GM21390 (cell line): ENCODE results near the gene CTU2.

Experiments used
- ATAC-seq: cut with Tn5 transposase; IDR thresholded peaks from one replicate; pipeline ENCODE4 v1.9.1; 2021; ENCODE audit not compliant: unreplicated experiment

The CTU2 gene

GRCh38 chr16:88696441-88696840 is 9.9 kb upstream of the CTU2 start:
- no peak for ATAC-seq

- ATAC-seq, result no peak
Measured at GRCh38 chr16:88697116-88697830, 9.0 kb upstream of the CTU2 start.

GRCh38 chr16:88697831-88698615 is 8.3 kb upstream of the CTU2 start:
- ATAC-seq, result no peak

- no peak for ATAC-seq
Measured at GRCh38 chr16:88698646-88699045, 7.7 kb upstream of the CTU2 start.

GRCh38 chr16:88699180-88699579 is 7.1 kb upstream of the CTU2 start:
- no peak for ATAC-seq

- ATAC-seq, result no peak
Measured at GRCh38 chr16:88700322-88700635, 6.0 kb upstream of the CTU2 start.

GRCh38 chr16:88700636-88701482 is 5.4 kb upstream of the CTU2 start:
- peak; percentile 66 for ATAC-seq

- ATAC-seq, result no peak
Measured at GRCh38 chr16:88701581-88702370, 4.5 kb upstream of the CTU2 start.

GRCh38 chr16:88702371-88703210 is 3.7 kb upstream of the CTU2 start:
- ATAC-seq, result no peak

GRCh38 chr16:88703486-88704309 is 2.6 kb upstream of the CTU2 start:
- ATAC-seq, result no peak

- ATAC-seq, result no peak
Measured at GRCh38 chr16:88705076-88705684, 1.1 kb upstream of the CTU2 start.

GRCh38 chr16:88705801-88706228 is 488 bp upstream of the CTU2 start:
- ATAC-seq, result peak; percentile 16

GRCh38 chr16:88706965-88707826 is 893 bp downstream of the CTU2 start:
- no peak for ATAC-seq

GRCh38 chr16:88710556-88710955 is 4.3 kb downstream of the CTU2 start:
- no peak for ATAC-seq

- no peak for ATAC-seq
Measured at GRCh38 chr16:88711750-88712340, 5.5 kb downstream of the CTU2 start.

GRCh38 chr16:88712362-88712979 is 6.2 kb downstream of the CTU2 start:
- no peak for ATAC-seq

- ATAC-seq, result no peak
Measured at GRCh38 chr16:88713054-88713453, 6.8 kb downstream of the CTU2 start.
